Hematopoietic multipotent progenitor cell treated with erythropoietin and hydrocortisone succinate and interleukin-3 and kit ligand, for 8 days (in vitro differentiated cells): ENCODE measurements around the gene C1D.
"Not testable (repeated sequence)": the region's sequence is repeated elsewhere in the genome, so short reads cannot be mapped to it uniquely, and the experiment has no call there.

Experiments
- DNase-seq: peaks from one replicate; pipeline ENCODE4 v3.0.0-alpha.2; 2015

C1D gene

GRCh38 chr2:67997903-67998302, 64.9 kb downstream of the C1D start:
- no peak for DNase-seq

- DNase-seq = no peak
Measured at GRCh38 chr2:67997528-67997900, 65.3 kb downstream of the C1D start.

GRCh38 chr2:67996772-67997527, 65.9 kb downstream of the C1D start:
- DNase-seq = no peak

GRCh38 chr2:67994716-67995115, 68.1 kb downstream of the C1D start:
- DNase-seq = no peak

- DNase-seq = not testable (repeated sequence)
Measured at GRCh38 chr2:67994069-67994468, 68.7 kb downstream of the C1D start.

GRCh38 chr2:67993329-67993728, 69.5 kb downstream of the C1D start:
- peak; percentile 96 for DNase-seq

GRCh38 chr2:67991456-67991855, 71.3 kb downstream of the C1D start:
- DNase-seq = no peak
